ENCODE measurements around the gene SH3BP2.

- TF ChIP-seq CTCF (IDR thresholded peaks at IDR 0.05 in 8 of 11, conservative IDR thresholded peaks at IDR 0.05 in 3 of 11): no peak
- TF ChIP-seq POLR2A (IDR thresholded peaks at IDR 0.05): no peak
- no peak for TF ChIP-seq POLR2AphosphoS5 (IDR thresholded peaks at IDR 0.05)
These were observed 4.8 kb upstream of the SH3BP2 start for GRCh38 chr4:2788101-2788500.
